Endothelial cell of umbilical vein (primary cell): Measurements from ENCODE around the gene PGLYRP4. TPM values are rescaled to one million over a fixed set of nuclear protein-coding genes. Genes with fewer than 3 reads are reported as not detected.

Source experiments
- BruUV-seq: library from RNA; stranded (reverse); fragments of 400-500 nt; replicated peaks from 2 replicates; lab custom pipeline; 2021; lab: Mats Ljungman, UMichigan
- CTCF ChIA-PET: fragments of 300-600, 350-600 bp; sonication (Branson Sonifier 250); formaldehyde crosslinking; loops from one replicate; lab custom pipeline; 2021; ENCODE audit warnings: antibody characterized with exemption, inconsistent platforms; lab: Charles Lee
- POLR2A ChIA-PET: fragments of 300-600, 350-600 bp; sonication (Branson Sonifier 250); formaldehyde crosslinking; loops from one replicate; lab custom pipeline; 2021; ENCODE audit warnings: antibody characterized with exemption, inconsistent platforms; lab: Charles Lee
- DNase-seq: peaks from one replicate; pipeline ENCODE4 v3.0.0-alpha.2; 2011; ENCODE audit warnings: low read depth, low spot score
- FAIRE-seq: peaks from 2 replicates; lab custom pipeline; 2011; peaks lifted over from hg19 to GRCh38; lab: Jason Lieb, UNC
- H2AFZ ChIP-seq: 2 replicates; pipeline ENCODE4 v1.6.0; 2012; ENCODE audit warnings: low read depth, low read length, control low read depth, inconsistent platforms
- H3K27ac ChIP-seq: 2 replicates; pipeline ENCODE4 v1.5.1; 2011; ENCODE audit warnings: low read depth, mild to moderate bottlenecking, control low read depth, low read length, moderate library complexity; ENCODE audit not compliant: insufficient read depth
- H3K27me3 ChIP-seq, 2 experiments: 2 replicates each; pipeline versions ENCODE4 v1.6.0 to v1.6.1; 2011; ENCODE audit warnings: low read length in 2 of 2, mixed read lengths in 1 of 2; ENCODE audit not compliant: control insufficient read depth in 2 of 2, insufficient read depth in 2 of 2
- H3K36me3 ChIP-seq, 2 experiments: 2 replicates in 1 of 2; 3 replicates in 1 of 2; pipeline ENCODE4 v1.5.1; 2011; ENCODE audit warnings: low read length in 2 of 2, mild to moderate bottlenecking in 1 of 2, moderate library complexity in 1 of 2; ENCODE audit not compliant: control insufficient read depth in 2 of 2, insufficient read depth in 2 of 2; ENCODE audit errors: extremely low read depth in 1 of 2
- H3K4me1 ChIP-seq: 3 replicates; pipeline ENCODE4 v1.5.1; 2011; ENCODE audit warnings: mild to moderate bottlenecking, low read length; ENCODE audit not compliant: control insufficient read depth, insufficient read depth; ENCODE audit errors: extremely low read depth
- H3K4me2 ChIP-seq: 2 replicates; pipeline ENCODE4 v1.6.1; 2011; ENCODE audit warnings: low read length, control low read depth, mixed read lengths; ENCODE audit not compliant: insufficient read depth
- H3K4me3 ChIP-seq, 3 experiments: fragments of 200-600 bp in 1 of 3; sonication (generic), shearing (Covaris generic) in 1 of 3; replicated peaks in 1 of 3; 2 replicates each; pipeline ENCODE4 v1.5.1; 2011 to 2016; ENCODE audit warnings: control low read depth in 3 of 3, low read length in 3 of 3, mild to moderate bottlenecking in 2 of 3, inconsistent platforms in 1 of 3, low read depth in 1 of 3, moderate library complexity in 1 of 3; ENCODE audit not compliant: insufficient read depth in 1 of 3
- H3K79me2 ChIP-seq: 2 replicates; pipeline ENCODE4 v1.6.0; 2012; ENCODE audit warnings: low read length, inconsistent platforms; ENCODE audit not compliant: control insufficient read depth, insufficient read depth
- H3K9ac ChIP-seq: replicated peaks from 2 replicates; pipeline ENCODE3; 2011; ENCODE audit warnings: low read length, control low read depth; ENCODE audit not compliant: insufficient read depth; ENCODE audit errors: extremely low read depth
- H3K9me1 ChIP-seq: replicated peaks from 3 replicates; pipeline ENCODE4 v1.6.0; 2011; ENCODE audit warnings: mild to moderate bottlenecking, low read length; ENCODE audit not compliant: control insufficient read depth, insufficient read depth; ENCODE audit errors: extremely low read depth
- H3K9me3 ChIP-seq: replicated peaks from 2 replicates; pipeline ENCODE4 v1.5.1; 2012; ENCODE audit warnings: low read length, inconsistent platforms; ENCODE audit not compliant: control insufficient read depth, insufficient read depth
- H4K20me1 ChIP-seq: replicated peaks from 2 replicates; pipeline ENCODE3; 2011; ENCODE audit warnings: mild to moderate bottlenecking, low read length; ENCODE audit not compliant: control insufficient read depth, insufficient read depth; ENCODE audit errors: extremely low read depth
- EZH2 ChIP-seq: IDR thresholded peaks from 2 replicates; pipeline ENCODE4 v1.6.1; 2012; ENCODE audit warnings: borderline replicate concordance, low read depth, mild to moderate bottlenecking, moderate library complexity, low read length, inconsistent platforms; ENCODE audit not compliant: severe bottlenecking
- FOS ChIP-seq: IDR thresholded peaks from 2 replicates; pipeline ENCODE4 v1.6.1; 2011; ENCODE audit warnings: mild to moderate bottlenecking, low read length, moderate library complexity, borderline replicate concordance; ENCODE audit not compliant: insufficient read depth
- GATA2 ChIP-seq: IDR thresholded peaks from 2 replicates; pipeline ENCODE4 v1.7.0; 2011; ENCODE audit warnings: low read depth, mild to moderate bottlenecking, moderate library complexity, mixed read lengths, low read length; ENCODE audit not compliant: insufficient read length, insufficient read depth
- MYC ChIP-seq: IDR thresholded peaks from one replicate; pipeline ENCODE4 v1.6.1; 2011; ENCODE audit warnings: mild to moderate bottlenecking, low read depth, low read length
- POLR2A ChIP-seq: IDR thresholded peaks from 2 replicates; pipeline ENCODE4 v1.6.1; 2012; ENCODE audit warnings: low read depth, mild to moderate bottlenecking, control low read depth, low read length
- POLR2AphosphoS5 ChIP-seq: IDR thresholded peaks from 2 replicates; pipeline ENCODE4 v1.6.1; 2012; ENCODE audit warnings: low read depth, mild to moderate bottlenecking, control low read depth, low read length, moderate library complexity; ENCODE audit not compliant: insufficient read depth
- dilution Hi-C: fragments of 300-500 bp; cut with MboI; formaldehyde crosslinking; loops from one replicate; pipeline ENCODE4 v1.15.0; 2019; ENCODE audit warnings: low sequenced_read_pairs; ENCODE audit not compliant: extremely low pct_ligation_motif_present
- intact Hi-C: fragments of 100-400 bp; cut with micrococcal nuclease; formaldehyde crosslinking; loops from one replicate; pipeline ENCODE4 v1.10.0; 2022
- polyA plus RNA-seq, 4 experiments: library from polyadenylated mRNA; depleted of rRNA in 3 of 4; stranded (reverse) in 3 of 4; unstranded in 1 of 4; fragments of >200 nt; gene quantifications; 2 replicates each; pipeline versions ENCODE4 v1.2.1 to v1.2.3, GENCODE V29; 2011 to 2012; ENCODE audit warnings: missing spikeins in 1 of 4
- total RNA-seq: library from RNA; stranded (reverse); gene quantifications from 2 replicates; pipeline ENCODE4 v1.2.3, GENCODE V29; 2021
- TF ChIP-seq, protein P1 (sequence below), 2 donors: IDR thresholded peaks; 1 replicate in 1 of 2; 2 replicates in 1 of 2; pipeline ENCODE4 v1.5.1; 2011; ENCODE audit warnings: low read length in 2 of 2, mild to moderate bottlenecking in 2 of 2, moderate library complexity in 2 of 2, control low read depth in 1 of 2, inconsistent platforms in 1 of 2, low read depth in 1 of 2; ENCODE audit not compliant: insufficient read depth in 1 of 2; ENCODE audit errors: extremely low read depth in 1 of 2
- TF ChIP-seq, protein P2 (sequence below): IDR thresholded peaks from 2 replicates; pipeline ENCODE4 v1.6.1; 2011; ENCODE audit not compliant: insufficient read depth, insufficient read length

PGLYRP4 gene
- total and polyA plus RNA-seq, 2 donors (not counting 3 experiments of a cell fraction or from before 2014, with no cell fraction given), result not detected

DNA sequence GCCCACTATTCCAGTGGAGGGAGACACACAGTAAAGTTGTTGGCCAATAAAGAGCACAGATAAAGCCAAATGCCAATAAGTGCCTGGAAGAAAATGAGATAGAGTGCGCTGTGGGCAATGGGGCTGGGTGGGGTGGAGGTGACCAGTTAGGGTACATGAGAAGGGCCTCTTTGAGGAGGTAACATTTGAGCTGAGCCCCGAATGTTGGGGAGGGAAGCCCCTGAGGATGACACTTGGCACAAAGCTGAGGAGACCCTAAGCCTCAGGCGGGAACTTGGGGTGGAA lies 10.0 kb upstream of the PGLYRP4 start:
- dilution Hi-C loops, result no loop called here
- Histone ChIP-seq H3K36me3 (no peaks in the 10 kb centered on the region), H3K4me3 (no peak overlapping the region), H3K9ac (no peak overlapping the region), H2AFZ (no peak overlapping the region), H3K4me2 (no peak overlapping the region), H3K9me3 (no peaks in the 10 kb centered on the region), H3K27ac (no peak overlapping the region), H3K4me1 (no peaks in the 10 kb centered on the region), H3K9me1 (no peaks in the 10 kb centered on the region), H3K79me2 (no peaks in the 10 kb centered on the region), H4K20me1 (no peaks in the 10 kb centered on the region), H3K27me3 (no peaks in the 10 kb centered on the region)
- FAIRE-seq, result no peak
- ChIA-PET POLR2A (no interaction called here), CTCF (interaction anchor here (13.2 kb wide), 1 partner anchor 135 kb away, joined by 331 read pairs; no protein-coding TSS in a partner anchor)
- DNase-seq, result no peak
- intact Hi-C loops, result no loop called here
- BruUV-seq, result no TSS peak
- TF ChIP-seq POLR2AphosphoS5 (no peak), POLR2A (no peak), FOS (no peak), MYC (no peak), GATA2 (no peak), EZH2 (no peak)
- TF ChIP-seq, protein P1, sequence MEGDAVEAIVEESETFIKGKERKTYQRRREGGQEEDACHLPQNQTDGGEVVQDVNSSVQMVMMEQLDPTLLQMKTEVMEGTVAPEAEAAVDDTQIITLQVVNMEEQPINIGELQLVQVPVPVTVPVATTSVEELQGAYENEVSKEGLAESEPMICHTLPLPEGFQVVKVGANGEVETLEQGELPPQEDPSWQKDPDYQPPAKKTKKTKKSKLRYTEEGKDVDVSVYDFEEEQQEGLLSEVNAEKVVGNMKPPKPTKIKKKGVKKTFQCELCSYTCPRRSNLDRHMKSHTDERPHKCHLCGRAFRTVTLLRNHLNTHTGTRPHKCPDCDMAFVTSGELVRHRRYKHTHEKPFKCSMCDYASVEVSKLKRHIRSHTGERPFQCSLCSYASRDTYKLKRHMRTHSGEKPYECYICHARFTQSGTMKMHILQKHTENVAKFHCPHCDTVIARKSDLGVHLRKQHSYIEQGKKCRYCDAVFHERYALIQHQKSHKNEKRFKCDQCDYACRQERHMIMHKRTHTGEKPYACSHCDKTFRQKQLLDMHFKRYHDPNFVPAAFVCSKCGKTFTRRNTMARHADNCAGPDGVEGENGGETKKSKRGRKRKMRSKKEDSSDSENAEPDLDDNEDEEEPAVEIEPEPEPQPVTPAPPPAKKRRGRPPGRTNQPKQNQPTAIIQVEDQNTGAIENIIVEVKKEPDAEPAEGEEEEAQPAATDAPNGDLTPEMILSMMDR (IDR thresholded peaks at IDR 0.05; ENCODE audit: extremely low read depth in 1 of 2, insufficient read depth in 1 of 2, low read depth in 1 of 2, low read length in 2 of 2), result no peak
- TF ChIP-seq, protein P2, sequence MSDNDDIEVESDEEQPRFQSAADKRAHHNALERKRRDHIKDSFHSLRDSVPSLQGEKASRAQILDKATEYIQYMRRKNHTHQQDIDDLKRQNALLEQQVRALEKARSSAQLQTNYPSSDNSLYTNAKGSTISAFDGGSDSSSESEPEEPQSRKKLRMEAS, result no peak
